HAP-1 (cell line): ENCODE data around the gene MZT2B.
"Not testable (repeated sequence)": the region's sequence is repeated elsewhere in the genome, so short reads cannot be mapped to it uniquely, and the experiment has no call there.

ENCODE experiments used
- DNase-seq, 2 experiments: peaks; one replicate each; pipeline ENCODE4 v3.0.0-alpha.2; 2016 to 2020; ENCODE audit warnings: low spot score in 2 of 2
- H3K27me3 ChIP-seq: fragments of 250-450 bp; sonication (Bioruptor Pico); 2 replicates; pipeline ENCODE4 v1.5.1; 2020; ENCODE audit warnings: low read depth, mild to moderate bottlenecking, moderate library complexity
- H3K36me3 ChIP-seq: fragments of 250-450 bp; sonication (Bioruptor Pico); replicated peaks from 2 replicates; pipeline ENCODE4 v1.5.1; 2020; ENCODE audit warnings: mild to moderate bottlenecking
- H3K4me1 ChIP-seq: fragments of 250-450 bp; sonication (Bioruptor Pico); 2 replicates; pipeline ENCODE4 v1.5.1; 2020; ENCODE audit warnings: mild to moderate bottlenecking
- H3K4me3 ChIP-seq: fragments of 250-450 bp; sonication (Bioruptor Pico); 2 replicates; pipeline ENCODE4 v1.5.1; 2020; ENCODE audit warnings: mild to moderate bottlenecking, moderate library complexity
- H3K9me3 ChIP-seq: fragments of 250-450 bp; sonication (Bioruptor Pico); 2 replicates; pipeline ENCODE4 v1.5.1; 2020; ENCODE audit warnings: mild to moderate bottlenecking, moderate library complexity
- in situ Hi-C: fragments of 300-500 bp; cut with MboI; formaldehyde crosslinking; loops from 3 replicates; pipeline ENCODE4 v1.14.3; 2020; ENCODE audit warnings: low sequenced_read_pairs, inconsistent platforms, mixed read lengths

MZT2B gene

DNA sequence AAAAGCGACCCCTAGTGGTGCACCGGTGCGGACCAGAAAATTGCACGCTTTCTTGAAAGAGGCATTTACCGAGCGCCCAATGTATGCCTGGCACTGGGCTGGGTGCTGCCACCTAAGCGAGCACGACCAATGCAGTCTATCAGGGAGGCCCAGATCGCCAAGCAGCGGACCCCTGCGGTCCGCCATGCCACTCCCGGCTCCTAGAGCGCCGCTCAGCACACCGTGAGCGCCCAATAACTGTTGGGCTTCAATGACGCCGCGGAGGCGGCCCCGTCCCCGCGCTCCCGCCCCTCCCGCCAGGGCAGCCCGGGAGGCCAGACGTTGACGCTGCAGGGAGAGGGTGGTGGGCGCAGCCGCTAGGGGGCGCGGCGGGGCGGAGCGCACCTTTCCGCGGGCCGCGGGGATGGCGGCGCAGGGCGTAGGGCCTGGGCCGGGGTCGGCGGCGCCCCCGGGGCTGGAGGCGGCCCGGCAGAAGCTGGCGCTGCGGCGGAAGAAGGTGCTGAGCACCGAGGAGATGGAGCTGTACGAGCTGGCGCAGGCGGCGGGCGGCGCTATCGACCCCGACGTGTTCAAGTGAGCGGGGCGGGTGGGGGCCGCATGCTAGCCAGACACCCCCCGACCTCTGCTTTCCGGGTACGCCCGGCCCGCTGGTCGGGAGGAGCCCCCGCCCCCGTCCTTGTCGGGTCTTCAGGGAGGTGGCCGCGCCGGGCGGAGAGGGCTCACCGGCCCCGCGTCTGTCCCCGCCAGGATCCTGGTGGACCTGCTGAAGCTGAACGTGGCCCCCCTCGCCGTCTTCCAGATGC, at the start of gene MZT2B:
Gene MZT2B (plus strand): TSS at position 383 of the 803 bp plus-strand sequence. CDS start 21 bp downstream, at position 404.
- H3K9me3 ChIP-seq, H3K27me3 ChIP-seq, H3K4me1 ChIP-seq, H3K36me3 ChIP-seq: not testable (repeated sequence)
- in situ Hi-C loops = loop anchor here (5.0 to 25.0 kb wide), 2 partner anchors 150 to 905 kb away; partner anchors contain the start of gene FAM168B
- DNase-seq = peak; percentile 73 to 91
- peak within 1 kb of the TSS; percentile 94 for H3K4me3 ChIP-seq

DNA sequence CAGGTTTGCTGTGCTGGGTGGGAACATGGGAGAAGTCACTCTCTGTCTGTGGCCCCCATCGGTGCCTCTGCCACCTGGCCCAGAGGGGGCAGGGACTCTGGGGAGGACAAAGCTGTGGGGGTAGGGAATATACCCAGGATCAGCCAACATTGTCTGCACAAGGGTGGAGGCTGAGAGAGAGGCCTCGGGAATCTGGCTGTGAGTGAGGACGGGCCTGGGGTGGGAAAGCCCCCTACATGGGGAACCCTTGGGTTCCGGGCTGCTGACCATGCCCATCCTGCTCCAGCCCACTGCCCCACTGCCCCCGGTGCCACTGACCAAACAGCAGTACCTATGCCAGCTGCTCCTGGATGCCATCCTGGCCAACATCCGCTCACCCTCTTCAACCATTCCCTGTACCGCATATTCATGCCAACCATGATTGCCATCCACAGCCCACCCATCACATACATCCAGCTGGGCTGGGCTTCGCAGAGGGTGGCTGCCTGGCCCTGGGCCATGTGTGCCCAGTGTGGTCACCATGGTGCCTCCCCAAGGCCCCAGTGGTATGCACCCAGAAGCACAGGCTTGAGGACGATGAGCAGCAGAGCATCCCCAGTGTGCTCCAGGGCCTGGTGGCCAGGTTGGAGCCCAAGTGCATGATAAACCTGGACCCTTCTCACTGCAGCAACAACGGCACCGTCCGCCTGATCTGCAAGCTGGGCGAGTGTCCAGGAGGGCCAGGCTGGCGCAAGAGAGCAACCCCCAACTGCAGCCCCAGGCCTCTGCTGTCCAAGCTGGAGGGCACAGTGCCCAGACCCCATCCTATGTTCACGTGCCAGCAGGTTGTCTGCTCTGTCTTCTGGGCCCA, 46.1 kb upstream of the MZT2B start:
- Histone ChIP-seq H3K36me3 (no peaks in the 10 kb centered on the region), H3K4me1 (no peaks in the 10 kb centered on the region), H3K9me3 (no peaks in the 10 kb centered on the region), H3K4me3 (no peak overlapping the region), H3K27me3 (no peaks in the 10 kb centered on the region)
- DNase-seq = no peak
- in situ Hi-C loops = no loop called here

DNA sequence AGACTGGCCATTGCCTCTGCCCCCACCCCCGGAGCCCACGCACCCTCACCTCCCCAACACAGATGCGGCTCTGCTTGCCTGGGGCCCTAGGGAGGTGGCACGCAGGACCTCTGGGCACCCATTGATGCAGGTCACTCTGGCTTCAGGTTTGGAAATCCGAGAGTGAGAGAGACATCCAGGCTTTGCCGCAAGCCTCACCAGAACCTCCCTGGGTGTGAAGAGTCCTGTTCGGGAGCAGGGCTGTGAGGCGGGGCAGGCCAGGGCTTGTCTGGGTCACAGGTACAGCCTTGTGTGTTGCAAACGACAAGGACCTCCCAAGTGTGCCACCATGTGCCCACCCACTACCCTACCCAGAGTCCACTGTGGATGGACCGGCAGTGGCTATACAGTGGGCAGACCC, 45.5 kb upstream of the MZT2B start:
- DNase-seq, H3K4me1 ChIP-seq, H3K9me3 ChIP-seq, H3K36me3 ChIP-seq, in situ Hi-C loops, H3K27me3 ChIP-seq, H3K4me3 ChIP-seq: not testable (repeated sequence)

DNA sequence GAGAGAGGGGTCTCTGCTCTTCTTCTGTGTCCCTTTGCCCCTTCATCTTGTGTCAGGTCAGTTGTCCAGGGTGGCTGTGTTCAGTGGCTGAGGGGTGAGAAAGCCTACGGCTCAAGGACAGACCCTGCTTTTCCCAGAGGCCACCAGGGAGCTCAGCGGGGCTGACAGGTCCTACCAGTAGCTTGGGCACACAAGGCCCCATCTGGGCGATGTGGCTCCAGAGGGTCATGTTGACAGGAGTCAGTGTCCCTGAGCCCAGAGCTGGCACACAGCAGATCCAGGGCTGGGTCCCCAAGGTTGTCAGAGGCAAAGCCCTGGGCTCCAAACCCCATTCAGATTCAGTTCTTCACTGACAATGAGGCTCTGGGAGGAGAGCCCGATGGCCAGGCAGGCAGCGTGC, 44.9 kb upstream of the MZT2B start:
- H3K27me3 ChIP-seq, H3K4me3 ChIP-seq, H3K4me1 ChIP-seq, H3K9me3 ChIP-seq, DNase-seq, in situ Hi-C loops, H3K36me3 ChIP-seq: not testable (repeated sequence)

GRCh38 chr2:130138326-130138725, 43.7 kb upstream of the MZT2B start:
- H3K4me1 ChIP-seq, H3K36me3 ChIP-seq, in situ Hi-C loops: not testable (repeated sequence)

GRCh38 chr2:130138841-130139251, 43.2 kb upstream of the MZT2B start:
- H3K27me3 ChIP-seq, H3K36me3 ChIP-seq, H3K4me1 ChIP-seq, DNase-seq, H3K4me3 ChIP-seq, H3K9me3 ChIP-seq, in situ Hi-C loops: not testable (repeated sequence)

More at GRCh38 chr2:130138326-130138725, 43.7 kb upstream of the MZT2B start:
- not testable (repeated sequence) for DNase-seq, H3K27me3 ChIP-seq, H3K9me3 ChIP-seq, H3K4me3 ChIP-seq

DNA sequence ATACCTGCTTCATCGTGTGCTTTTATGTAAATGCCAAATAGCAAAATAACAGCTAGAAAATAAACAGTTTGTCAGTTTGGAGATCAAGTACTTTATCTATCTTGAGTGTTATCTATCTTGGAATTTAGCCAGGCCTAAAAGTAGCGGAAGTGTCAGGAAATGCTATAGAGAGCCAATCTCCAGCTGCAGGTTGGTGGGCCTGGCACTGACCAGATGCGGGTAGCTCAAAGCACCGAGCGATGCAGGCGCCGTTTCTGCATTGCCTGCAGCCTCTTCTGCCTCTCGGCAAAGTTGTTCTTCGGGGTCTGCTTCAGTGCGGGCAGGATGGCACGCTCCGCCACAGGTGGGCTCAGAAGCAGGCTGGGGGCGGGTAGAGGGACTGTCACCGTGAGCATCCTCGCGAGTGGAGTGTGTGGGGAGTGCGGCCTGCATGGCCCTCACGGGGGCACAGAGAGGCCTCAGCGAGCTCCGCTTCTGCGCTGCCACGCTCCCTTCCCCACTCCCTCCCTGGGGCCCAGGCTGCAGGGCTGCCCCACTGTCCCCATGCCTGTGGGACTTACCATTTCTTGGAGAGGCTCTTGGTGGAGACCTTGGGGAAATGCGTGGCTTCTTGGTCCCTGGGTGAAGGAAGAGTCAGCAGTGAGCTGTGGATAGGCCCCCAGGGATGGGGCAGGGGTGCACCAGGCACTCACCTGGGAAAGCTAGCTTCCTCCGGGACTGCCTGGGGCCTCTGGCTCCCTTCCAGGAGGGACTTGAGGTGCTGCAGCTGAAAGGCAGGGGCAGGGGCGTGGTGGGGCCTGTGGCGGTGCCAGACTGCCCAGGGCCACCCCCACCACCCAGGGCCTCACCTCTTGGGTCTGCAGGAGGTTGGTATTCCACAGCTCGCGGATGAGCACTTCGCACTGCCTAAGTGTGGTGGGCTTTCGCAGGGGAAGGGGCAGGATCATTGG, 42.5 kb upstream of the MZT2B start:
- H3K4me3 ChIP-seq, H3K9me3 ChIP-seq, H3K27me3 ChIP-seq, in situ Hi-C loops, DNase-seq, H3K4me1 ChIP-seq, H3K36me3 ChIP-seq: not testable (repeated sequence)

GRCh38 chr2:130140516-130140915, 41.5 kb upstream of the MZT2B start:
- in situ Hi-C loops, DNase-seq, H3K9me3 ChIP-seq, H3K36me3 ChIP-seq, H3K4me1 ChIP-seq, H3K27me3 ChIP-seq, H3K4me3 ChIP-seq: not testable (repeated sequence)

DNA sequence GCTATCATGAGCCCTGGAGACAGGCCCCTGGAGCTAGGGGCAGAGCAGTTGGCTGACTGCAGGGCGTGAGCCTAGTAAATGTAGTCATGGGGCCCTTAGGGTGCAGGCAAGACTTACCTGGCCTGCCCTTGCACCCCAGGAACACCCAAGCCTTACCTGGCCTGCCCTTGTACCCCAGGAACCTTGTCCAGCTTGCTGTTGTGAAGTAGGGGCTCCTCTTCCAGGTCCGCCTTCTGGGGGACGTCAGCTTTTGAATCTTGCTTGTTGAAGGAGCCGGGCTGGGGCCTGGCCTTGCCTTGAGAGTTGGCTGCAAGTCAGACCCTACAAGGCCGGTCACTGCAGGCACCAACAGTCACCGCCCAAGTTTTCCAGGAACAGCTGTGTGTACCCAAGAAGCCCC, 41.1 kb upstream of the MZT2B start:
- H3K9me3 ChIP-seq, H3K4me3 ChIP-seq, in situ Hi-C loops, DNase-seq, H3K4me1 ChIP-seq, H3K36me3 ChIP-seq, H3K27me3 ChIP-seq: not testable (repeated sequence)

DNA sequence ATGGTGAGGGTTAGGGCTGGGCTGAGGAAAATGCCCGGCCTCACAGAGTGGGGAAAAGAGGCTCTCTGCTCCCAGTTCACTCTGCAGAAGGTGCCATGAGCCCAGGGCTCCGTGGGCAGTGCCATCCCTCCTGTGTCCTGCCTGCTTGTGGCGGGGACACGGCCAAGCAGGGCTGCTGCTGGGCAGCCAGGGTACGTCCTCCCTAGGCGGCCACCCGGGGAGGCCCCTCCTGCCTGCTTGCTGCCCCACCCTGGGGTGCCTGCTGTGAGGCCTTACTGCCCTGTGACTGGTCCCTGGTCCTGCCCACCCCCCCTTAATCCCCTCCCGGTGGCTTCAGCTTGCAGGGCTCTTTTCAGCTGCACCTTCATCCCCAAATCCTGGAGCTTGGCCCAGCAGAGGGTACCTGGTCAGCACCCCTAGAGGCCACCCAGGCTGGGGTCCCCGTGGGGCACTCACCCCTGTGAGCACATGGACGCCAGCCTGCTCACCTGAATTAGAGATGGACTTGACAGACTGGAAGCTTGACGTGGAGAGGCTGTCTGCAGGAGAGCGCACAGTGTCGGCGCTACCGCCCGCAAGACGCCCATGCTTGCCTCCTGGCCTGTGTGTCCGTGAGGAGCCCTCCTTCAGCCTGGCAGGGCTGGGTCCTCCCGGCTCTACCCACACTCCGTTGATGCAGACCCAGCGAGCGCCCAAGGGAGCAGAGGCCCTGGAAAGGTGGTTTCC, 40.3 kb upstream of the MZT2B start:
- H3K4me1 ChIP-seq, H3K36me3 ChIP-seq, DNase-seq, H3K27me3 ChIP-seq, H3K9me3 ChIP-seq, H3K4me3 ChIP-seq, in situ Hi-C loops: not testable (repeated sequence)

DNA sequence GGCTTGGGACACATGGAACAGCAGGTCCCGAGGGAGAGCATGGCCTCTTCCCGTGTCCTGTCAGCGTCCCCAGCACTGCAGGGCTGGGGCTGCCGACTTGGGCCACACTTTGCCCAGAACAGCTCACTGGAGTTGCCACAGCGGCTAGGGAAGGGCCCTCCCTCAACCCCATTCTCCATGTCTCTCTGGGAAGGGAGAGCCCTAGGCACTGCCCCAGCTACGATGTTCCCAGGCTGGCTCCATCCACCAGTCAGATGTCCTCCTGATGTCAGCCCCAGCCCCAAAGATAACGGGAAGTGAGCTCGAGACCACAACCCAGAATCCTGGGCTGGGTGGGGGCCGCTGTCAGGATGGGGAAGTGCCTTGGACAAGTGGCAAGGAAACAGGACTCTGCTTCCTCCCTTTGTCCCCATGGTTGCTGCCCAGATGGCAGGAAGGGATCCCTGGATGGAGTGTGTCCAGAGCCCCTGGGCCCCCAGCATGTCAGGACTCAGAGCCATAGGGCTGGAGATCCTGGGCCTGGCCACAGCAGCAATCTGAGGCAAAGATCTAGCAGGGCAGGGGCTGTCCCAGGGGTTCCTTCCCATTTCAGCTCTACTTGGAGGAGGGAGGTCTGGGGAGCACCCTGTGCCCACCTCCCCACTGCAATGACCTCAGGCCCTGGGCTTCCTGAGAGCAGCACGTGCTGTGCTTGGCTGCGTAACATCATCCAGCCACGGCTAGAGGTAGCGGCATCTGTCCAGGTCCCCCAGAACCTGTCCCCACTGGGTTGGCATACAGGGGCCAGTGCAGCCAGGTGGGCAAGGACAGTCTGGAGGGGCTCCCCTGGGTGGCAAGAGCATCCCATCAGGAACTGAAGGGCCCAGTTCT, 39.4 kb upstream of the MZT2B start:
- H3K9me3 ChIP-seq, H3K4me1 ChIP-seq, H3K36me3 ChIP-seq, H3K4me3 ChIP-seq, H3K27me3 ChIP-seq, in situ Hi-C loops, DNase-seq: not testable (repeated sequence)

- H3K36me3 ChIP-seq, H3K4me1 ChIP-seq, H3K9me3 ChIP-seq, H3K27me3 ChIP-seq, in situ Hi-C loops, DNase-seq, H3K4me3 ChIP-seq: not testable (repeated sequence)
Measured at GRCh38 chr2:130143266-130144039, 38.6 kb upstream of the MZT2B start.
